GM06990 (cell line): ENCODE data around the gene FADS1.

Experiments used
- DNase-seq: peaks from one replicate; pipeline ENCODE4 v3.0.0-alpha.2; 2011; ENCODE audit not compliant: insufficient read length; ENCODE audit errors: extremely low read depth
- H3K27me3 ChIP-seq: replicated peaks from 2 replicates; pipeline ENCODE4 v1.6.0; 2011; ENCODE audit warnings: low read length; ENCODE audit not compliant: control insufficient read depth, insufficient read depth
- H3K36me3 ChIP-seq: 2 replicates; pipeline ENCODE4 v1.5.1; 2011; ENCODE audit warnings: low read length; ENCODE audit not compliant: control insufficient read depth, insufficient read depth
- H3K4me3 ChIP-seq: replicated peaks from 2 replicates; pipeline ENCODE4 v1.5.1; 2011; ENCODE audit warnings: low read depth, mild to moderate bottlenecking, control low read depth, low read length
- CTCF ChIP-seq: IDR thresholded peaks from 2 replicates; pipeline ENCODE4 v1.5.1; 2011; ENCODE audit warnings: low read length, control low read depth, mild to moderate bottlenecking, inconsistent platforms; ENCODE audit not compliant: insufficient read depth, poor library complexity, severe bottlenecking

FADS1 gene

GRCh38 chr11:61792310-61793082 lies 24.3 kb downstream of the FADS1 start, which contains the start of the genes FEN1 and TMEM258:
TSS of gene FEN1 (plus strand) at chr11:61792911. CDS start at chr11:61795362, 2,451 bp downstream.
TSS of gene TMEM258 (minus strand) at chr11:61792599. CDS start at chr11:61792558, 41 bp downstream.
- no peaks in the 10 kb centered on the region for H3K27me3 ChIP-seq
- H3K36me3 ChIP-seq, result peaks cover 28% of the 10 kb centered on the region
- peak within 1 kb of the TSS; percentile 83 for H3K4me3 ChIP-seq
- no peak for TF ChIP-seq CTCF
- DNase-seq, result peak; percentile 96

GRCh38 chr11:61791737-61792309 lies 25.0 kb downstream of the FADS1 start:
- DNase-seq, result no peak
- TF ChIP-seq CTCF, result peak; percentile 10
- Histone ChIP-seq H3K27me3 (no peaks in the 10 kb centered on the region), H3K36me3 (peaks cover 29% of the 10 kb centered on the region), H3K4me3 (peak overlapping the region; percentile 83)

- Histone ChIP-seq H3K36me3 (peaks cover 34% of the 10 kb centered on the region), H3K27me3 (no peaks in the 10 kb centered on the region), H3K4me3 (no peak overlapping the region)
- no peak for DNase-seq
- TF ChIP-seq CTCF, result peak; percentile 51
These were observed 28.8 kb downstream of the FADS1 start for GRCh38 chr11:61787928-61788491.

GRCh38 chr11:61785837-61786402 lies 30.9 kb downstream of the FADS1 start:
- Histone ChIP-seq H3K36me3 (peaks cover 34% of the 10 kb centered on the region), H3K27me3 (no peaks in the 10 kb centered on the region), H3K4me3 (no peak overlapping the region)
- DNase-seq, result no peak
- TF ChIP-seq CTCF, result peak; percentile 1

GRCh38 chr11:61784506-61784805 lies 32.3 kb downstream of the FADS1 start:
- Histone ChIP-seq H3K36me3 (peaks cover 25% of the 10 kb centered on the region), H3K27me3 (no peaks in the 10 kb centered on the region), H3K4me3 (no peak overlapping the region)
- DNase-seq, result no peak
- TF ChIP-seq CTCF, result no peak
